SK-N-SH (cell line): ENCODE data around the gene ALKBH2. TPM values are rescaled to one million over a fixed set of nuclear protein-coding genes. Genes with fewer than 3 reads are reported as not detected.
A peak's percentile ranks its signal among the peaks of the same experiment; 100 is the strongest.

Source experiments
- CTCF ChIA-PET: fragments of 300-600, 350-600 bp; formaldehyde crosslinking; extraction: SDS; loops from one replicate; lab custom pipeline; 2021; lab: Yijun Ruan, JAX
- POLR2A ChIA-PET: fragments of 350-600 bp; sonication (Branson Sonifier 250); formaldehyde crosslinking; extraction: SDS; loops from one replicate; lab custom pipeline; 2020; ENCODE audit warnings: antibody characterized with exemption, inconsistent platforms; lab: Yijun Ruan, JAX
- DNase-seq: peaks from one replicate; pipeline ENCODE4 v3.0.0; 2012
- H2AFZ ChIP-seq: fragments of 200-600 bp; sonication (generic); 2 replicates; pipeline ENCODE4 v1.8.1; 2016; ENCODE audit warnings: antibody characterized with exemption, mild to moderate bottlenecking, low read depth
- H3F3A ChIP-seq: fragments of 200-600 bp; sonication (generic); replicated peaks from 2 replicates; pipeline ENCODE3; 2016; ENCODE audit warnings: antibody characterized with exemption, mild to moderate bottlenecking; ENCODE audit not compliant: insufficient read depth
- H3K27ac ChIP-seq, 2 experiments: fragments of 200-500 bp in 1 of 2; fragments of 200-600 bp in 1 of 2; sonication (Bioruptor generic) in 1 of 2; sonication (generic), shearing (Covaris generic) in 1 of 2; 2 replicates each; pipeline versions ENCODE4 v1.5.1 to v1.6.1; 2014 to 2016; ENCODE audit warnings: low read depth in 2 of 2, inconsistent platforms in 1 of 2, low read length in 1 of 2, mild to moderate bottlenecking in 1 of 2, mixed read lengths in 1 of 2
- H3K27me3 ChIP-seq: fragments of 200-600 bp; sonication (generic), shearing (Covaris generic); 2 replicates; pipeline ENCODE4 v1.6.1; 2016; ENCODE audit warnings: mixed run types; ENCODE audit not compliant: insufficient read depth
- H3K36me3 ChIP-seq, 2 experiments: fragments of 200-500 bp in 1 of 2; fragments of 200-600 bp in 1 of 2; sonication (Bioruptor generic) in 1 of 2; sonication (generic) in 1 of 2; replicated peaks in 1 of 2; 2 replicates each; pipeline versions ENCODE3 to v1.5.1; 2014 to 2016; ENCODE audit warnings: low read length in 1 of 2, mild to moderate bottlenecking in 1 of 2; ENCODE audit not compliant: insufficient read depth in 2 of 2, control insufficient read depth in 1 of 2
- H3K4me1 ChIP-seq, 2 experiments: fragments of 200-500 bp in 1 of 2; fragments of 200-600 bp in 1 of 2; sonication (Bioruptor generic) in 1 of 2; sonication (generic), shearing (Covaris generic) in 1 of 2; 2 replicates each; pipeline versions ENCODE4 v1.5.1 to v1.6.1; 2014 to 2016; ENCODE audit warnings: low read depth in 1 of 2, low read length in 1 of 2, mixed run types in 1 of 2; ENCODE audit not compliant: insufficient read depth in 2 of 2, control insufficient read depth in 1 of 2
- H3K4me2 ChIP-seq: fragments of 200-600 bp; sonication (generic), shearing (Covaris generic); 2 replicates; pipeline ENCODE4 v1.6.1; 2017; ENCODE audit warnings: mixed run types
- H3K4me3 ChIP-seq, 2 experiments: fragments of 200-500 bp in 1 of 2; fragments of 200-600 bp in 1 of 2; sonication (Bioruptor generic) in 1 of 2; sonication (generic), shearing (Covaris generic) in 1 of 2; 2 replicates each; pipeline versions ENCODE4 v1.5.1 to v1.8.1; 2014 to 2016; ENCODE audit warnings: low read depth in 2 of 2, inconsistent platforms in 1 of 2, low read length in 1 of 2, mild to moderate bottlenecking in 1 of 2, mixed read lengths in 1 of 2, moderate library complexity in 1 of 2
- H3K79me2 ChIP-seq: fragments of 200-600 bp; sonication (generic); 2 replicates; pipeline ENCODE4 v1.8.1; 2017; ENCODE audit warnings: mild to moderate bottlenecking; ENCODE audit not compliant: insufficient read depth
- H3K9ac ChIP-seq: fragments of 200-600 bp; sonication (generic); 2 replicates; pipeline ENCODE4 v1.6.1; 2017; ENCODE audit warnings: mixed run types
- H3K9me2 ChIP-seq: fragments of 200-600 bp; sonication (generic); 2 replicates; pipeline ENCODE4 v1.6.1; 2017; ENCODE audit warnings: mixed run types
- H3K9me3 ChIP-seq: fragments of 200-600 bp; sonication (generic); 2 replicates; pipeline ENCODE4 v1.6.1; 2017; ENCODE audit warnings: mixed run types, mild to moderate bottlenecking, moderate library complexity
- H4K20me1 ChIP-seq: fragments of 200-600 bp; sonication (generic); 2 replicates; pipeline ENCODE4 v1.6.1; 2017; ENCODE audit warnings: mild to moderate bottlenecking, mixed run types; ENCODE audit not compliant: insufficient read depth
- CHD2 ChIP-seq: fragments of 150-350 bp; IDR thresholded peaks from 2 replicates; pipeline ENCODE4 v1.6.1; 2018; ENCODE audit warnings: low read length; ENCODE audit not compliant: partially characterized antibody
- ELF1 ChIP-seq: IDR thresholded peaks from 2 replicates; pipeline ENCODE4 v1.4.0; 2012
- EZH2phosphoT487 ChIP-seq: fragments of 200-600 bp; sonication (generic); IDR thresholded peaks from 2 replicates; pipeline ENCODE4 v1.6.1; 2017; ENCODE audit warnings: low read depth, mixed run types, mild to moderate bottlenecking, antibody characterized with exemption, moderate library complexity, borderline replicate concordance
- FOXJ3 ChIP-seq: sonication (generic); formaldehyde crosslinking; IDR thresholded peaks from 2 replicates; pipeline ENCODE4 v1.5.1; 2020; ENCODE audit warnings: mild to moderate bottlenecking, missing genetic modification reagents
- GATA2 ChIP-seq: sonication (generic); formaldehyde crosslinking; IDR thresholded peaks from 2 replicates; pipeline ENCODE4 v1.5.0; 2020; ENCODE audit warnings: mild to moderate bottlenecking, missing genetic modification reagents
- IRF3 ChIP-seq: fragments of 150-350 bp; IDR thresholded peaks from 2 replicates; pipeline ENCODE4 v1.6.1; 2016; ENCODE audit warnings: mild to moderate bottlenecking, low read depth, low read length
- JUND ChIP-seq: IDR thresholded peaks from 2 replicates; pipeline ENCODE4 v1.4.0; 2012
- MXI1 ChIP-seq: IDR thresholded peaks from 2 replicates; pipeline ENCODE4 v1.6.1; 2012; ENCODE audit warnings: mild to moderate bottlenecking, low read depth, low read length, improper control_type of control experiment
- NRF1 ChIP-seq: IDR thresholded peaks from 2 replicates; pipeline ENCODE4 v1.6.1; 2012; ENCODE audit warnings: low read depth, mild to moderate bottlenecking, low read length
- PBX3 ChIP-seq: IDR thresholded peaks from 2 replicates; pipeline ENCODE4; 2012
- RAD21 ChIP-seq: IDR thresholded peaks from 2 replicates; pipeline ENCODE4 v1.6.1; 2012; ENCODE audit warnings: mild to moderate bottlenecking, low read length
- RFX5 ChIP-seq: IDR thresholded peaks from 2 replicates; pipeline ENCODE4 v1.6.1; 2012; ENCODE audit warnings: mild to moderate bottlenecking, improper control_type of control experiment, low read length
- SMC3 ChIP-seq: IDR thresholded peaks from 2 replicates; pipeline ENCODE4 v1.6.1; 2012; ENCODE audit warnings: low read depth, low read length, improper control_type of control experiment
- TCF12 ChIP-seq: IDR thresholded peaks from 2 replicates; pipeline ENCODE4 v1.4.0; 2012
- USF1 ChIP-seq: IDR thresholded peaks from 2 replicates; pipeline ENCODE4 v1.4.0; 2012; ENCODE audit warnings: low read depth, borderline replicate concordance
- ZBTB33 ChIP-seq: IDR thresholded peaks from 2 replicates; pipeline ENCODE4 v1.4.0; 2012; ENCODE audit warnings: low read depth, borderline replicate concordance
- WGBS: methylation state at CpG from one replicate; pipeline ENCODE4 v1.1.6; 2017; ENCODE audit warnings: low lambda C conversion rate; 5-methylcytosine and 5-hydroxymethylcytosine counted together
- polyA plus RNA-seq, 3 experiments: library from polyadenylated mRNA; depleted of rRNA; stranded (reverse); fragments of >200 nt; gene quantifications; 2 replicates each; pipeline ENCODE4 v1.2.3, GENCODE V29; 2012

The ALKBH2 gene
- polyA plus RNA-seq, 1 of the 3 experiments (the other 2 are of a cell fraction) = 47.3 TPM

GRCh38 chr12:109099431-109100020 is 6.3 kb upstream of the ALKBH2 start:
- H3K4me2 ChIP-seq = peak overlapping the region; percentile 93
- H4K20me1 ChIP-seq = no peaks in the 10 kb centered on the region
- peaks cover 18% of the 10 kb centered on the region for H3K79me2 ChIP-seq
- POLR2A ChIA-PET = no interaction called here
- peak overlapping the region; percentile 74 for H3K9ac ChIP-seq
- H3K9me2 ChIP-seq = no peaks in the 10 kb centered on the region
- no peaks in the 10 kb centered on the region for H3K9me3 ChIP-seq
- DNase-seq = no peak
- H3K4me3 ChIP-seq = peak overlapping the region; percentile 66 to 70; a peak in 3 of 4 replicates
- no peak for TF ChIP-seq EZH2phosphoT487
- TF ChIP-seq ZBTB33 = no peak
- TF ChIP-seq ELF1 = no peak
- TF ChIP-seq NRF1 = no peak
- TF ChIP-seq FOXJ3 (CRISPR knock-in tag) = no peak
- no peak for TF ChIP-seq RAD21
- no peak for TF ChIP-seq SMC3
- no peak for TF ChIP-seq PBX3
- no peak for TF ChIP-seq JUND
- TF ChIP-seq USF1 = no peak
- H2AFZ ChIP-seq = no peak overlapping the region
- CTCF ChIA-PET = interaction anchor here (0.8 to 2.7 kb wide), 6 partner anchors 8 to 536 kb away, joined by 3 to 26 read pairs (median 3); partner anchors contain the start of gene ACACB
- H3K4me1 ChIP-seq = peaks cover 2 to 5% of the 10 kb centered on the region in 2 experiments; a peak in 2 of 4 replicates
- 90% methylated on average over 12 of the region's 12 CpGs for WGBS
- no peaks in the 10 kb centered on the region for H3K27me3 ChIP-seq
- H3F3A ChIP-seq = no peaks in the 10 kb centered on the region
- peaks cover 24 to 25% of the 10 kb centered on the region in 2 experiments for H3K36me3 ChIP-seq
- no peak overlapping the region; a peak in 1 of 4 replicates for H3K27ac ChIP-seq

- 19% methylated on average over 8 of the region's 8 CpGs for WGBS
- H3K9ac ChIP-seq = peak overlapping the region; percentile 74
Observed at GRCh38 chr12:109098651-109099050, 5.4 kb upstream of the ALKBH2 start.

More at GRCh38 chr12:109098651-109099050, 5.4 kb upstream of the ALKBH2 start:
- H3F3A ChIP-seq = no peaks in the 10 kb centered on the region
- H3K36me3 ChIP-seq = peaks cover 16 to 20% of the 10 kb centered on the region in 2 experiments
- H2AFZ ChIP-seq = peak overlapping the region; percentile 77; the same call in 1 of the 2 replicates
- no peak for DNase-seq
- H3K27me3 ChIP-seq = no peaks in the 10 kb centered on the region
- peak overlapping the region; percentile 93 for H3K4me2 ChIP-seq
- POLR2A ChIA-PET = no interaction called here
- no peaks in the 10 kb centered on the region for H3K9me3 ChIP-seq
- CTCF ChIA-PET = interaction anchor here (0.8 to 2.7 kb wide), 4 partner anchors 9 to 535 kb away, joined by 3 to 26 read pairs (median 4); partner anchors contain the start of gene ACACB
- peaks cover 18% of the 10 kb centered on the region for H3K79me2 ChIP-seq
- no peaks in the 10 kb centered on the region for H4K20me1 ChIP-seq
- H3K27ac ChIP-seq = peak overlapping the region; percentile 77 to 80; a peak in 3 of 4 replicates
- no peak for TF ChIP-seq JUND
- TF ChIP-seq GATA2 = no peak
- no peak for TF ChIP-seq NRF1
- no peak for TF ChIP-seq RFX5
- no peak for TF ChIP-seq CHD2
- no peak for TF ChIP-seq TCF12
- TF ChIP-seq MXI1 = no peak
- no peak for TF ChIP-seq RAD21
- no peak for TF ChIP-seq EZH2phosphoT487
- no peak for TF ChIP-seq IRF3
- H3K4me3 ChIP-seq = peak overlapping the region; percentile 66 to 70
- no peaks in the 10 kb centered on the region for H3K9me2 ChIP-seq
- peaks cover 3 to 5% of the 10 kb centered on the region in 2 experiments; a peak in 2 of 4 replicates for H3K4me1 ChIP-seq
